Right kidney (tissue), 1 donor: ENCODE data around the gene JARID2.

Experiments
- DNase-seq: peaks from one replicate; pipeline ENCODE4 v3.0.0-alpha.2; 2016

JARID2 gene

DNA sequence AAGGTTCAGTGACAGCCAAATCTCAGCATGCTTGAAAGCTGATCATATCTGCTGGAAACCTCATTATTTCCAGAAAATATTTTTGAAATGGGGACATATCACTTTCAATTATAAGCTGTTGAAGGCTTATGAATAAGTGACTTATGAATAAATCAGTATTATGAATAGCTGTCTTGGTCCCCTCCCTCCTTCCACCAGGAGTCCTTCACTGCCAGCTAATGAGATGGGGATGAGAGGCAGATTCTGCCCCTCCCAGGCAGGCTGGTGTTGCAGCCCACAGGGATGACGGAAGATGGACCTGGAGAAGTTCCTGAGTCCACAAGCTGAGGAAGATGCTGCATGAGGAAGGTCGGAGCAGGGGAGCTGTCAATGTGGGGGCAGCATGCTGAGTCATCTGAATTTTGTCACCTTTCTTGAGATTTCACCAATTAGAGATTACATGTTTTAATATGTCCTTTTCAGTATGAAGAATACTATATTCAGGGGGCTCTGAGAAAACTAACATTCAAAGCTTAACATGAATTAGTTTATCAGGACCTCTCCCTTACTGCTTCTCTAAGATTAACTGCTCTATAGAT is 304.8 kb downstream of the JARID2 start:
- no peak for DNase-seq

GRCh38 chr6:15551262-15551661 is 305.4 kb downstream of the JARID2 start:
- DNase-seq: no peak

- DNase-seq: no peak
Observed at GRCh38 chr6:15551798-15552197, 305.9 kb downstream of the JARID2 start.

DNA sequence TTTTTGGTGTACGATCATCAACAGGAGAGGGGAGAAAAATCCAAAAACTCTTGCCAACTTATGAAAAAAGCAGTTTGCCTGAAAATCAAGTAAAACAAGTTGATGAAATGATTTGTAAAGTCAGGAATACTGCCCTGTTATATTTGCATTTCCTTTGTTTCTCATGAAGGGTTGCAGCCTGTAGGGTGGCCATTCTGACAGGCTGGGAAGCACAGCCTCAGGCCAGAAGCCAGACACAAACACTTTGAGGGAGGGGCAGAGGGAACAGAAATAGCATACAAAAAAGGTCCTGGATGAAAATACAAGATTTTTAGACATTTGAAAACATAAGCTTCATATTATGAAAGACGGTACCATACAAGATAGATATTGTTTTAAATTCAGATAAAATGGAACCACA is 307.2 kb downstream of the JARID2 start:
- no peak for DNase-seq

DNA sequence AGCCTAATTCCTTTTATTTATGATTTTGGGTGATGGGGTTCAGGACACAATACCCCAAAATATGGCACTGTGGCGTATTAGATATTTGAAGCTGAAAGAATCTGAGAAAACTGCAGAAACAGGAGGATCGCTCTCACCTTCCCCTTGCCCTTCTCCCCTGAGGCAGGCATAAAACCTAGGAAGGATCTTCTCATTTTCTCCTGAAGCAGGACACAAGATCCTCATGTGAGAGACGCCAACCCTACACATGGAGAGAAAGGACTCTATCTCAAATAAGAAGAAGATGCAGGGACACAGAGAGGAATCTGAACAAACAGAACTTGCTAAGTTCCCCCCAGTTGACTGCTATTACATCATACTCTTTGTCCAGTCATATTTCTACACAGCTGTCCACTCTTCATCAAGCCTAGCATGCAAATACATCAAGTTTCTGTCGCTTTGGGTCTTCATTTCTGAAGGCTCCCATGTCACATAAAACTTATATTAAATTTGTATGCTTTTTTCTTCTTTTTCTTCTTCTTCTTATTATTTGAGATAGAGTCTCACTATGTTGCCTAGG is 307.9 kb downstream of the JARID2 start:
- no peak for DNase-seq

DNA sequence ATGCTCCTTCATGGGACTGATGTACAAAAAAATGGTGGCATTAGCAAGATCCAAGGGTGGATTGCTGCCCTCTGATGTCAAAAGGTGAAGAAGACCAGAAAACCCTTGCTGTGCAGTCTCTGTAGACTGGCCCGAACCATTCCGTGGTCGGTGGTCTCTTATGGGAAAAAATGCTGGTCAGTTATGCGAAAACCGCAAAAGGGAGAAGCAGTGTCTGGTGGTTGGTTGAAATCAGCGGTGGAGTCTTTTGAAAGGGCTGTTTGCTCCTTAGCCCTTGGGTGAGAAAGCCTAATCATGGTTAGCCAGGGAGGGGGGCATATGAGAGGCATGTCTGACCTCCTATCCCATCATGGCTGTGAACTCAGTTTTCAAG is 308.8 kb downstream of the JARID2 start:
- no peak for DNase-seq

- no peak for DNase-seq
Observed at GRCh38 chr6:15555101-15556038, 309.5 kb downstream of the JARID2 start.

- DNase-seq: no peak
Observed at GRCh38 chr6:15556711-15557110, 310.8 kb downstream of the JARID2 start.

DNA sequence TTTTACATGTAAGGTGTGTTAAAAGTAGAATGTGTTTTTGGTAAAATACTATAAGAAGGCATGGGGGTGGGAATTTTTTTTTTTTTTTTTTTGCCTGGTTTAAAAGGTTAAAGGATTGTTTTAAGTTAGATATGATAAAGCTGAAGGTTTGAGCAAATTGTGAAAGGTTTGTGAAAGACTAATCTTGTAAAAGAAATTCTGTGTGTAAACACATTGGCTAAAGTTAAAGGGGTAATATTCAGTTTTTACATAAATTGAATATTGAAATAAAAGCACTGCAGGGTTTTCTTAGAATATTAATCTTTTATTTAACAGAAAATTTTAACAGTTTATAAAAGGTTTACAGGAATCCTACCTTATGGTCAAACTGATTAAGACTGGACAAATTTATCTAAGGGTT is 311.3 kb downstream of the JARID2 start:
- no peak for DNase-seq

DNA sequence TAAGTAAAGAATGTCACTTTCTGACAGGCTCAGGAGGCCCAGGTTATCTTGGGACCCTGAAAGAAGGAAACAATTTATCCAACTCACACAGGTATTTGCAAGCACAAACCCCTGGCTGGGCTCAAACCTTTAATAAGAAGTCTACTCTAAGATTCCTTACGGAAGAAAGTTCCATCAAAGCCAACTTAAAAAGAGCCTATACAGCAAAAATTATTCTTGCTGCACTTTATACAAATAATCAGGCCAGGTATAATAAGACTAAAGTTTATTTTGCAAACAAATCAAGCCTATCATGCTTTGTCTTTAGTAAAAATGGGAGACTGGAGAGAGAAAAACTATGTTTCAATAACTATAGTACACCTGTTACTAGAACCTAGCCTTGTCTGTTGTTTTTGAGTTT is 314.8 kb downstream of the JARID2 start:
- DNase-seq: no peak

DNA sequence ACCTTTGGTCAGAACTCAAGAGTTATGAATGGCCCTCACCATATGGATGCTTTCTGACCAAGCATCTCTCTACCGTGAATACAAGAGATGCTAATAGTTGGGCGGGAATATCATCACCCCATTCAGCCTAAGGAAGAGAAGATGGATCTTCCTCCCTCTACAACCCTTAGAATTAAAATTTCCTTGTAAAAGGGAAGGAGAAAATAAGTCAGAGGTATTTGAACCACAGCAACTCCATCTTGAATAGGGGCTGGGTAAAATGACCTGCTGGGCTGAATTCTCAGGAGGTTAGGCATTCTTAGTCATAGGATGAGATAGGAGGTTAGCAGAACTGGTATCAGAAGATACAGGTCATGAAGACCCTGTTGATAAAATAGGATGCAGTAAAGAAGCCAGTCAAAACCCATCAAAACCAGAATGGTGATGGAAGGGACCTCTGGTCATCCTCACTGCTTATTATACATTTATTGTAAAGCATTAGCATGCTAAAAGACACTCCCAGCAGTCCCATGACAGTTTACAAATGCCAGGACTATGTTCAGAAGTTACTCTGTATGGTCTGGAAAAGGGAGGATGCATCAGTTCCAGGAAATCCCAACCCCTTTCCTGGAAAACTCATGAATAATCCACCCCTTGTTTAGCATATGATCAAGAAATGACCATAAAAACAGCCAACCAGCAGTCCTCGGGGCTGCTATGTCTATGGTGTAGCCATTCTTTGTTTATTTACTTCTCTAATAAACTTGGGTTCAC is 315.8 kb downstream of the JARID2 start:
- no peak for DNase-seq

DNA sequence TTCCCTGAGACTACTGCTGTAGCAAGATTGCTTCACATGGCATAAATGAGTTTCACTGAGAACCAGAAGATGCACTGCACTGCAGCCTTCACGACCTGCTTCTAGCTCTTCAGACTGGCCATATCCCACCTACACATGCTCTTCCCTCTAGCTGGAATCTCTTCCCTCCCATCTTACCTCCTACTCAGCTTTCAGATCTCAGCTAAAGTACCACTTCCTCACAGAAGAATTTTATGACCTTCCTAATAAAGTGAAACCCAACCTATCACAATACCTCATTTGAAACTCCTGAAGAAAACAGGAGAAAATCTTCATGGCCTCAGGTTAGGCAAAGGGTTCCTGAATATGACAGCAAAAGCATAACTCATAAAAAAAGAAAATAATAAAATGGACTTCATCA is 317.1 kb downstream of the JARID2 start:
- DNase-seq: no peak

DNA sequence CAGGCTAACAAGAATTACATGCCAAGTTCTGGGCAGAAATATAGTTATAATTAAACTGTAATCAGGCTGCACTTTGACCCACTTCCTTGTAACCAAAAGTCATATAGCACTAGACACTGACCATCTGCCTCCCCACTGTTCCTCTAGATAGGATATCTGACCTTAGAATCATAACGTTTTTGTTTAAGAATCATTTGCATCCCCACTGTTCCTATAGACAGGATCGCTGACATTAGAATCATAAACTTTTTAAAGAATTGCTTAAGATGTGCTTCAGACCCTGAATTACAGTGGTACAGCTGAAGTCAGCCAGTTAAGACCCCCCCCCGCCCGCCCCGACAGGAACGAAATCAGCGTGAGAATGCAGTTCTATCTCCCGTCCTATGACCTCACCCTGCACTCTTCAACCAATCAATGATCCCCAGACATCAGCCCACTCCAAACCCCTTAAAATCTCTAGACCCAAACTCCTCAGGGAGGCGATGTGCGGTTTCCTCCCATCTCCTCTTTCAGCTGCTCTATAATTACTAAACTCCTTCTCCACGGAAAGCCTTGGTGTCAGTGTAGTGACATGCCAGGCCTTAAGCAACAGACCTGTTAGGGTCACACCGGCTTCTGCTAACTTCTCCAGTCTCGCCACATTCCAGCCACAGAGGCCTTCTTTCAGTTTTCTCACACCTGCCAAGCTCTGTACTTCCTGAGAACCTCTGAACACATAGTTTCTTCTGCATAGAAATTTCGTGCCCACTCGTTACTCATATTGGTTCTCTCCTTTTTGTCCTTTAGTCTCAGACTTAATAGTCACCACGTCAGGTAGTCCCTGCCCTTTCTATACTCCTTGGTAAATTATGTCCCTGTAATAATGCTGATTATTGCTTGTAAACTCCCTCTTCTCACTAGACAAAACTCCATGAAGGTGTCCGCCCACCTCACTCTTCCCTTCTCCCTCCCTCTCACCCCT is 323.4 kb downstream of the JARID2 start:
- DNase-seq: peak; percentile 36

GRCh38 chr6:15570171-15570570 is 324.3 kb downstream of the JARID2 start:
- no peak for DNase-seq
